ENCODE data around the gene ZNF555.

DNA sequence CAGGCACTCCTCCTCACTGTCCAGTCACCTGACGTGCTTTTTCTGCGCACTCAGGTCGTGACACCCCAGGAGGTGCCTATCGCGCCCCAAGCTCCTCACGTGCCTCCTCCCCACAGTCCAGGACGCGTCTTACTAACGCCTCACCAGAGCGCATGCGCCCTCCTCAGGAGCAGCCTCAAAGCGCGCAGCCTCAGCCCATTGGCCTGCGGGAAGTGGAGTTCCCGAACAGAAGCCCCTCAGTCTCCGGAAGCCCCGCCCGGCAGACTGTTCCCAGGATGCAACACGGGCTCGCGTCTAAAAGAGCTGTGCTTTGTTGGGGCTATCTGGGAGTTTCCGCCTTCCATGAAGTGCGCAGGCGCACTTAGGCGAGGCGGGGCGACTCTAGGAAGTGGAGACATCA, 17.6 kb downstream of the ZNF555 start:
- TF ChIP-seq, protein P1, sequence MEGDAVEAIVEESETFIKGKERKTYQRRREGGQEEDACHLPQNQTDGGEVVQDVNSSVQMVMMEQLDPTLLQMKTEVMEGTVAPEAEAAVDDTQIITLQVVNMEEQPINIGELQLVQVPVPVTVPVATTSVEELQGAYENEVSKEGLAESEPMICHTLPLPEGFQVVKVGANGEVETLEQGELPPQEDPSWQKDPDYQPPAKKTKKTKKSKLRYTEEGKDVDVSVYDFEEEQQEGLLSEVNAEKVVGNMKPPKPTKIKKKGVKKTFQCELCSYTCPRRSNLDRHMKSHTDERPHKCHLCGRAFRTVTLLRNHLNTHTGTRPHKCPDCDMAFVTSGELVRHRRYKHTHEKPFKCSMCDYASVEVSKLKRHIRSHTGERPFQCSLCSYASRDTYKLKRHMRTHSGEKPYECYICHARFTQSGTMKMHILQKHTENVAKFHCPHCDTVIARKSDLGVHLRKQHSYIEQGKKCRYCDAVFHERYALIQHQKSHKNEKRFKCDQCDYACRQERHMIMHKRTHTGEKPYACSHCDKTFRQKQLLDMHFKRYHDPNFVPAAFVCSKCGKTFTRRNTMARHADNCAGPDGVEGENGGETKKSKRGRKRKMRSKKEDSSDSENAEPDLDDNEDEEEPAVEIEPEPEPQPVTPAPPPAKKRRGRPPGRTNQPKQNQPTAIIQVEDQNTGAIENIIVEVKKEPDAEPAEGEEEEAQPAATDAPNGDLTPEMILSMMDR (IDR thresholded peaks at IDR 0.05), result no peak
- TF ChIP-seq POLR2A (IDR thresholded peaks at IDR 0.05) (no peak), POLR2AphosphoS5 (IDR thresholded peaks at IDR 0.05) (no peak), EP300 (IDR thresholded peaks at IDR 0.05) (no peak)

Measured in sigmoid colon (tissue), 4 donors.